IMR-90 (cell line): ENCODE measurements around the gene CDK5R2. TPM values are rescaled to one million over a fixed set of nuclear protein-coding genes. Genes with fewer than 3 reads are reported as not detected.

Experiments used
- ATAC-seq: fragments of 200-7000 bp; cut with Tn5 transposase; 2 replicates; pipeline ENCODE4 v1.9.1; 2020; ENCODE audit warnings: low read depth, mild to moderate bottlenecking, moderate library complexity
- BruUV-seq: library from RNA; stranded (reverse); fragments of 400-500 nt; replicated peaks from 2 replicates; lab custom pipeline; 2021; lab: Mats Ljungman, UMichigan
- CTCF ChIA-PET: fragments of 300-600 bp; formaldehyde crosslinking; extraction: SDS; loops from one replicate; lab custom pipeline; 2021; ENCODE audit warnings: antibody characterized with exemption; lab: Yijun Ruan, JAX
- POLR2A ChIA-PET: fragments of 300-600 bp; sonication (Branson Sonifier 250); formaldehyde crosslinking; loops from one replicate; lab custom pipeline; 2022; ENCODE audit warnings: antibody characterized with exemption; ENCODE audit not compliant: unreplicated experiment; lab: Charles Lee
- DNase-seq: peaks from one replicate; pipeline ENCODE4 v3.0.0; 2013
- H2AFZ ChIP-seq: replicated peaks from 2 replicates; pipeline ENCODE3; 2013; ENCODE audit warnings: low read length, mild to moderate bottlenecking; ENCODE audit not compliant: poor library complexity
- H2AK5ac ChIP-seq: 2 replicates; pipeline ENCODE4 v1.6.1; 2013; ENCODE audit warnings: low read depth, low read length, inconsistent platforms
- H2AK9ac ChIP-seq: replicated peaks from 2 replicates; pipeline ENCODE3; 2013; ENCODE audit warnings: mild to moderate bottlenecking, low read depth, low read length, moderate library complexity; ENCODE audit not compliant: poor library complexity
- H2BK120ac ChIP-seq: 2 replicates; pipeline ENCODE4 v1.6.1; 2013; ENCODE audit warnings: low read depth, low read length, inconsistent platforms
- H2BK15ac ChIP-seq: 3 replicates; pipeline ENCODE4 v1.6.1; 2013; ENCODE audit warnings: low read depth, low read length, inconsistent platforms
- H2BK20ac ChIP-seq: 2 replicates; pipeline ENCODE4 v1.6.1; 2013; ENCODE audit warnings: low read depth, mild to moderate bottlenecking, inconsistent platforms, low read length, moderate library complexity
- H2BK5ac ChIP-seq: 2 replicates; pipeline ENCODE4 v1.6.1; 2013; ENCODE audit warnings: mild to moderate bottlenecking, low read depth, low read length, inconsistent platforms; ENCODE audit not compliant: poor library complexity, severe bottlenecking
- H3K14ac ChIP-seq: replicated peaks from 2 replicates; pipeline ENCODE4 v1.6.1; 2013; ENCODE audit warnings: low read depth, low read length, inconsistent platforms
- H3K18ac ChIP-seq: 2 replicates; pipeline ENCODE4 v1.6.1; 2013; ENCODE audit warnings: low read depth, low read length, control low read depth
- H3K23ac ChIP-seq: 2 replicates; pipeline ENCODE4 v1.6.1; 2013; ENCODE audit warnings: low read depth, low read length, inconsistent platforms
- H3K27ac ChIP-seq: 2 replicates; pipeline ENCODE4 v1.5.1; 2013; ENCODE audit warnings: mild to moderate bottlenecking, control low read depth, low read length; ENCODE audit not compliant: insufficient read depth
- H3K27me3 ChIP-seq: 2 replicates; pipeline ENCODE4 v1.6.1; 2013; ENCODE audit warnings: low read length; ENCODE audit not compliant: control insufficient read depth, insufficient read depth
- H3K36me3 ChIP-seq: 2 replicates; pipeline ENCODE4 v1.6.1; 2013; ENCODE audit warnings: low read length, mixed read lengths; ENCODE audit not compliant: control insufficient read depth, insufficient read depth
- H3K4ac ChIP-seq: 2 replicates; pipeline ENCODE4 v1.6.1; 2013; ENCODE audit warnings: low read depth, low read length, inconsistent platforms
- H3K4me1 ChIP-seq: 2 replicates; pipeline ENCODE4 v1.6.1; 2013; ENCODE audit warnings: low read length, mixed read lengths; ENCODE audit not compliant: control insufficient read depth, insufficient read depth
- H3K4me2 ChIP-seq: 2 replicates; pipeline ENCODE4 v1.6.1; 2013; ENCODE audit warnings: low read depth, mild to moderate bottlenecking, control low read depth, low read length, moderate library complexity
- H3K4me3 ChIP-seq: 2 replicates; pipeline ENCODE4 v1.5.1; 2013; ENCODE audit warnings: low read depth, mild to moderate bottlenecking, control low read depth, low read length, moderate library complexity; ENCODE audit not compliant: insufficient read depth
- H3K56ac ChIP-seq: 2 replicates; pipeline ENCODE4 v1.6.1; 2013; ENCODE audit warnings: low read length, inconsistent platforms; ENCODE audit not compliant: insufficient read depth; ENCODE audit errors: extremely low read depth
- H3K79me1 ChIP-seq, 2 experiments: 2 replicates each; pipeline ENCODE4 v1.6.1; 2013; ENCODE audit warnings: low read length in 2 of 2, inconsistent platforms in 1 of 2, low read depth in 1 of 2
- H3K9ac ChIP-seq: 2 replicates; pipeline ENCODE4 v1.6.1; 2013; ENCODE audit warnings: low read depth, low read length, control low read depth
- H3K9me1 ChIP-seq: 2 replicates; pipeline ENCODE4 v1.6.1; 2013; ENCODE audit warnings: low read length, inconsistent platforms; ENCODE audit not compliant: insufficient read depth
- H3K9me3 ChIP-seq: 2 replicates; pipeline ENCODE4 v1.6.1; 2013; ENCODE audit warnings: low read length; ENCODE audit not compliant: control insufficient read depth, insufficient read depth
- H4K20me1 ChIP-seq: 2 replicates; pipeline ENCODE4 v1.6.1; 2013; ENCODE audit warnings: low read length, inconsistent platforms; ENCODE audit not compliant: insufficient read depth
- H4K5ac ChIP-seq: 2 replicates; pipeline ENCODE4 v1.6.1; 2013; ENCODE audit warnings: mild to moderate bottlenecking, low read depth, low read length, control low read depth
- H4K8ac ChIP-seq, 2 experiments: 2 replicates each; pipeline ENCODE4 v1.6.1; 2013; ENCODE audit warnings: low read depth in 2 of 2, low read length in 2 of 2, control low read depth in 1 of 2, inconsistent platforms in 1 of 2
- H4K91ac ChIP-seq: 2 replicates; pipeline ENCODE4 v1.6.1; 2013; ENCODE audit warnings: low read depth, low read length, inconsistent platforms; ENCODE audit not compliant: insufficient read depth
- BHLHE40 ChIP-seq: fragments of 150-350 bp; IDR thresholded peaks from 2 replicates; pipeline ENCODE4 v1.6.1; 2016; ENCODE audit warnings: mild to moderate bottlenecking, low read depth, low read length
- CEBPB ChIP-seq: IDR thresholded peaks from 2 replicates; pipeline ENCODE4 v1.6.1; 2012; ENCODE audit warnings: low read depth, low read length, improper control_type of control experiment
- CHD1 ChIP-seq: IDR thresholded peaks from 2 replicates; pipeline ENCODE4 v1.6.1; 2012; ENCODE audit warnings: low read depth, low read length, improper control_type of control experiment
- FOS ChIP-seq: fragments of 150-350 bp; IDR thresholded peaks from 2 replicates; pipeline ENCODE4 v1.6.1; 2016; ENCODE audit warnings: low read depth, low read length
- MAFK ChIP-seq: IDR thresholded peaks from 2 replicates; pipeline ENCODE4 v1.6.1; 2012; ENCODE audit warnings: low read depth, low read length, improper control_type of control experiment
- MAZ ChIP-seq: IDR thresholded peaks from 2 replicates; pipeline ENCODE4 v1.6.1; 2012; ENCODE audit warnings: low read depth, mild to moderate bottlenecking, low read length, improper control_type of control experiment, moderate library complexity, borderline replicate concordance
- MXI1 ChIP-seq: IDR thresholded peaks from 2 replicates; pipeline ENCODE4 v1.6.1; 2012; ENCODE audit warnings: low read depth, mild to moderate bottlenecking, low read length, moderate library complexity, borderline replicate concordance
- NFE2L2 ChIP-seq: fragments of 150-350 bp; IDR thresholded peaks from 2 replicates; pipeline ENCODE4 v1.6.1; 2016; ENCODE audit warnings: low read depth, mild to moderate bottlenecking, low read length
- POLR2A ChIP-seq: IDR thresholded peaks from 2 replicates; pipeline ENCODE4 v1.6.1; 2012; ENCODE audit warnings: mild to moderate bottlenecking, low read depth, low read length
- RAD21 ChIP-seq: IDR thresholded peaks from 2 replicates; pipeline ENCODE4 v1.6.1; 2012; ENCODE audit warnings: low read length, improper control_type of control experiment
- RCOR1 ChIP-seq: IDR thresholded peaks from 2 replicates; pipeline ENCODE4 v1.6.1; 2012; ENCODE audit warnings: mild to moderate bottlenecking, low read length, improper control_type of control experiment; ENCODE audit not compliant: insufficient replicate concordance
- RFX5 ChIP-seq: IDR thresholded peaks from 2 replicates; pipeline ENCODE4 v1.8.0; 2012; ENCODE audit warnings: low read depth, mild to moderate bottlenecking, low read length, moderate library complexity
- SMC3 ChIP-seq: fragments of 150-350 bp; IDR thresholded peaks from 2 replicates; pipeline ENCODE4 v1.6.1; 2016; ENCODE audit warnings: low read depth, mild to moderate bottlenecking, antibody characterized with exemption, low read length, moderate library complexity
- WGBS, 2 experiments: methylation state at CpG; one replicate each; pipeline versions ENCODE4 v1.1.5 to v1.1.7; 2013; ENCODE audit warnings: missing lambda C conversion rate in 2 of 2; ENCODE audit not compliant: insufficient read length in 1 of 2; ENCODE audit errors: extremely low coverage in 2 of 2; 5-methylcytosine and 5-hydroxymethylcytosine counted together
- dilution Hi-C: fragments of 300-500 bp; cut with HindIII; formaldehyde crosslinking; loops from one replicate; pipeline ENCODE4 v1.14.3; 2018; ENCODE audit warnings: low sequenced_read_pairs; ENCODE audit not compliant: unreplicated experiment
- in situ Hi-C: fragments of 300-500 bp; cut with MboI; formaldehyde crosslinking; loops from 3 replicates; pipeline ENCODE4 v1.14.3; 2019; ENCODE audit warnings: low sequenced_read_pairs, inconsistent platforms, mixed read lengths
- intact Hi-C: fragments of 100-400 bp; cut with micrococcal nuclease; formaldehyde crosslinking; loops from 2 replicates; pipeline ENCODE4 v1.10.0; 2022
- polyA plus RNA-seq, 3 experiments: library from polyadenylated mRNA; depleted of rRNA; stranded (reverse); fragments of >200 nt; gene quantifications; 2 replicates each; pipeline ENCODE4 v1.2.3, GENCODE V29; 2012; ENCODE audit warnings: low replicate concordance in 1 of 3
- total RNA-seq: library from RNA; depleted of rRNA; stranded (reverse); fragments of >200 nt; gene quantifications from 2 replicates; pipeline ENCODE4 v1.2.3, GENCODE V29; 2012
- TF ChIP-seq, protein P1 (sequence below): fragments of 150-350 bp; IDR thresholded peaks from 2 replicates; pipeline ENCODE4 v1.6.1; 2017; ENCODE audit warnings: mild to moderate bottlenecking, antibody characterized with exemption, low read length, low read depth
- TF ChIP-seq, protein P2 (sequence below): conservative IDR thresholded peaks from 2 replicates; pipeline ENCODE4 v1.5.1; 2012; ENCODE audit warnings: mild to moderate bottlenecking, low read depth, low read length, improper control_type of control experiment
- TF ChIP-seq, protein P3 (sequence below): fragments of 150-350 bp; IDR thresholded peaks from 2 replicates; pipeline ENCODE4 v1.6.1; 2016; ENCODE audit warnings: low read depth, mild to moderate bottlenecking, low read length, moderate library complexity, borderline replicate concordance

CDK5R2 gene
- total and polyA plus RNA-seq, 2 of the 4 experiments (the other 2 are of a cell fraction) = not detected

DNA sequence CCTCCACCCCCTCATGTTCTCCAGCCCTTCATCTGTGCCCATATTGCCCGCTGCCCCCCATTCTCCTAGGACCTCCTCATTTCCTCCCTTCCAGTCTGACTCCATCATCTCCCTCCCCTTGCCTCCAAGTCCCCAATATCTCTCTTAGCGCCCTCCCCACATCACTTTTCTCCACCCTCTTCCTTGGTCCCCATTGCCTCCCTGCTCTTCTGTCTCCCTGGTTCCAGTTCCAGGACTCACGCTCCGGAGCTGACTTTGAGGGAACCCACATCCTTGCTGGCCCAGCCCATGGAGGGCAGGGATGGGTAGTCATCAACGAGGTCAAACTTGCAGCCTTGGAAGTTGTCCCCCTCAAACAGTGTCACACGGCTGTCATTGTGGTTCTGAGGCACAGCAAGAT is 31.1 kb downstream of the CDK5R2 start:
- Histone ChIP-seq H3K27me3 (peaks cover 97% of the 10 kb centered on the region), H3K23ac (no peak overlapping the region), H3K9me1 (peaks cover 3% of the 10 kb centered on the region; the same call in 1 of the 2 replicates), H2AK9ac (no peak overlapping the region), H4K5ac (no peak overlapping the region), H3K9me3 (no peaks in the 10 kb centered on the region), H3K9ac (no peak overlapping the region), H2BK5ac (no peak overlapping the region), H2BK120ac (no peak overlapping the region), H3K4me1 (no peaks in the 10 kb centered on the region; the same call in 1 of the 2 replicates), H3K79me1 (no peaks in the 10 kb centered on the region), H3K27ac (no peak overlapping the region), H3K18ac (no peak overlapping the region), H4K91ac (no peak overlapping the region), H2BK15ac (no peak overlapping the region), H4K20me1 (peaks cover 3% of the 10 kb centered on the region; the same call in 1 of the 2 replicates), H3K14ac (no peak overlapping the region), H3K56ac (no peak overlapping the region), H3K4ac (no peak overlapping the region), H3K4me2 (no peak overlapping the region), H2AK5ac (no peak overlapping the region), H2AFZ (no peak overlapping the region), H3K36me3 (no peaks in the 10 kb centered on the region), H2BK20ac (no peak overlapping the region), H4K8ac (no peak overlapping the region), H3K4me3 (no peak overlapping the region)
- no peak for DNase-seq
- ChIA-PET CTCF (no interaction called here), POLR2A (no interaction called here)
- no TSS peak for BruUV-seq
- no peak for ATAC-seq
- intact Hi-C loops = no loop called here
- no peak for TF ChIP-seq NFE2L2
- TF ChIP-seq CHD1 = no peak
- no peak for TF ChIP-seq FOS
- no peak for TF ChIP-seq RCOR1
- no peak for TF ChIP-seq MAFK
- no peak for TF ChIP-seq MAZ
- TF ChIP-seq, protein P1, sequence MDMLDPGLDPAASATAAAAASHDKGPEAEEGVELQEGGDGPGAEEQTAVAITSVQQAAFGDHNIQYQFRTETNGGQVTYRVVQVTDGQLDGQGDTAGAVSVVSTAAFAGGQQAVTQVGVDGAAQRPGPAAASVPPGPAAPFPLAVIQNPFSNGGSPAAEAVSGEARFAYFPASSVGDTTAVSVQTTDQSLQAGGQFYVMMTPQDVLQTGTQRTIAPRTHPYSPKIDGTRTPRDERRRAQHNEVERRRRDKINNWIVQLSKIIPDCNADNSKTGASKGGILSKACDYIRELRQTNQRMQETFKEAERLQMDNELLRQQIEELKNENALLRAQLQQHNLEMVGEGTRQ = no peak
- no peak for TF ChIP-seq MXI1
- TF ChIP-seq, protein P2, sequence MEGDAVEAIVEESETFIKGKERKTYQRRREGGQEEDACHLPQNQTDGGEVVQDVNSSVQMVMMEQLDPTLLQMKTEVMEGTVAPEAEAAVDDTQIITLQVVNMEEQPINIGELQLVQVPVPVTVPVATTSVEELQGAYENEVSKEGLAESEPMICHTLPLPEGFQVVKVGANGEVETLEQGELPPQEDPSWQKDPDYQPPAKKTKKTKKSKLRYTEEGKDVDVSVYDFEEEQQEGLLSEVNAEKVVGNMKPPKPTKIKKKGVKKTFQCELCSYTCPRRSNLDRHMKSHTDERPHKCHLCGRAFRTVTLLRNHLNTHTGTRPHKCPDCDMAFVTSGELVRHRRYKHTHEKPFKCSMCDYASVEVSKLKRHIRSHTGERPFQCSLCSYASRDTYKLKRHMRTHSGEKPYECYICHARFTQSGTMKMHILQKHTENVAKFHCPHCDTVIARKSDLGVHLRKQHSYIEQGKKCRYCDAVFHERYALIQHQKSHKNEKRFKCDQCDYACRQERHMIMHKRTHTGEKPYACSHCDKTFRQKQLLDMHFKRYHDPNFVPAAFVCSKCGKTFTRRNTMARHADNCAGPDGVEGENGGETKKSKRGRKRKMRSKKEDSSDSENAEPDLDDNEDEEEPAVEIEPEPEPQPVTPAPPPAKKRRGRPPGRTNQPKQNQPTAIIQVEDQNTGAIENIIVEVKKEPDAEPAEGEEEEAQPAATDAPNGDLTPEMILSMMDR = no peak
- TF ChIP-seq RAD21 = no peak
- no peak for TF ChIP-seq BHLHE40
- no peak for TF ChIP-seq RFX5
- no peak for TF ChIP-seq POLR2A
- no peak for TF ChIP-seq SMC3
- TF ChIP-seq, protein P3, sequence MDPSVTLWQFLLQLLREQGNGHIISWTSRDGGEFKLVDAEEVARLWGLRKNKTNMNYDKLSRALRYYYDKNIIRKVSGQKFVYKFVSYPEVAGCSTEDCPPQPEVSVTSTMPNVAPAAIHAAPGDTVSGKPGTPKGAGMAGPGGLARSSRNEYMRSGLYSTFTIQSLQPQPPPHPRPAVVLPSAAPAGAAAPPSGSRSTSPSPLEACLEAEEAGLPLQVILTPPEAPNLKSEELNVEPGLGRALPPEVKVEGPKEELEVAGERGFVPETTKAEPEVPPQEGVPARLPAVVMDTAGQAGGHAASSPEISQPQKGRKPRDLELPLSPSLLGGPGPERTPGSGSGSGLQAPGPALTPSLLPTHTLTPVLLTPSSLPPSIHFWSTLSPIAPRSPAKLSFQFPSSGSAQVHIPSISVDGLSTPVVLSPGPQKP = no peak
- no peak for TF ChIP-seq CEBPB
- in situ Hi-C loops = no loop called here
- WGBS, 2 experiments = 6% methylated on average over 3 of the region's 6 CpGs; no CpG with 5 or more reads in 1 of the 2 experiments
- dilution Hi-C loops = no loop called here
